ENCODE results near the gene CES4A.

CES4A gene

DNA sequence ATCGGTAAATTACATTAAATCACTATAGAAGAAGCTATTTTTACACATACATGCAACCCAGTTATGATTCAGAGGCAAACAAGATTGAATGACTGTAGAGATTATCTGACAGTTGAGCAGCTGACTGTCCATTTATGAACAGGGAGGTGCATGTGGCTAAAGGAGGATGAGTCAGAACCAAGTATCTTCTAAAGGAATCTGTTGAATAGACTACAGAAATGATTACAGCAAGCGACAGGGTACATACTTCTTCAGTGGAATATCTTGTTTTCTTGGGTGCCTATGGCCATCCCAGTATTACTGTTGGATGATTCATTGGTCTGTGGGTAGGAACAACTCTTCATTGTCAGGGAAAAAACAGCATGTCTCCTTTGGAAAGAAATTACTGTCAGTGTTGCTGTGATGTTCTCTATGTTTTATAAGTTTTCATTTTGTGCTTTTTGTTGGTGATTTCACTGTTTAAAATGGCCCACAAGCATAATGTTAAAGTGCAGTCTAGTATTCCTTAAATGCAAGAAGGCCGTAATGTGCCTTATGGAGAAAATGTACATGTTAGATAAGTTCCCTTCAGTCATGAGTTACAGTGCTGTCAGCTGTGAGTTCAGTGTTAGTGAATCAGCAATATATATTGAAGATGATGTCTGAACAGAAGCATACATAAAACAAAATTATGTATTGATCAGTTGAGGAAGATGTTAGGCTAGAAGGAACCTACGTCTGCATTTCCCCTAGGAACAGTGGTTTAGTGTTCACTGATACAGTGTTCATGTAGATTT, 67.5 kb downstream of the CES4A start:
- TF ChIP-seq CTCF (IDR thresholded peaks at IDR 0.05; ENCODE audit: low read depth, low read length): no peak

More for the DNA sequence above, 67.5 kb downstream of the CES4A start:
- no peak overlapping the region for H3K4me3 ChIP-seq (ENCODE audit: low read depth, low read length)
